Measurements from ENCODE around the gene PCDHGA8. TPM values are rescaled to one million over a fixed set of nuclear protein-coding genes. Genes with fewer than 3 reads are reported as not detected.

Gene PCDHGA8
- total RNA-seq, 1 experiment from 2014 or later = not detected

- Histone ChIP-seq H3K27ac (ENCODE audit: low read depth, low read length) (no peak overlapping the region), H3K36me3 (ENCODE audit: control insufficient read depth in 1 of 2, insufficient read depth in 2 of 2, low read length in 2 of 2) (no peaks in the 10 kb centered on the region), H3K9me3 (ENCODE audit: control insufficient read depth in 1 of 2, insufficient read depth in 1 of 2, low read depth in 1 of 2, low read length in 2 of 2) (no peaks in the 10 kb centered on the region; a peak in 1 of 4 replicates), H2AFZ (ENCODE audit: low read depth, low read length, poor library complexity, severe bottlenecking) (no peak overlapping the region), H3K27me3 (ENCODE audit: insufficient read depth, low read length) (no peaks in the 10 kb centered on the region), H3K4me1 (ENCODE audit: control insufficient read depth in 1 of 2, insufficient read depth in 2 of 2, low read length in 2 of 2) (no peaks in the 10 kb centered on the region), H3K9me2 (ENCODE audit: insufficient read depth) (no peaks in the 10 kb centered on the region), H3K79me2 (ENCODE audit: insufficient read depth, low read length) (no peaks in the 10 kb centered on the region), H3K9ac (ENCODE audit: low read length) (no peak overlapping the region), H3K4me2 (ENCODE audit: low read length) (no peak overlapping the region), H4K20me1 (ENCODE audit: insufficient read depth) (no peaks in the 10 kb centered on the region), H3K4me3 (replicated peaks in 1 of 2; ENCODE audit: low read depth in 1 of 2, low read length in 2 of 2) (no peak overlapping the region)
- RAD21 ChIA-PET (ENCODE audit: low non-redundant PET in 1 of 2, low total read pairs in 2 of 2, uncharacterized antibody in 2 of 2, unreplicated experiment in 2 of 2) = no interaction called here
- TF ChIP-seq FOSL1 (IDR thresholded peaks at IDR 0.05; ENCODE audit: low read depth) (no peak), ZNF274 (IDR thresholded peaks at IDR 0.05; ENCODE audit: low read depth, low read length) (no peak), EGR1 (IDR thresholded peaks at IDR 0.05; ENCODE audit: low read depth) (no peak), SIN3A (IDR thresholded peaks at IDR 0.05; ENCODE audit: low read depth) (no peak), ELF1 (IDR thresholded peaks at IDR 0.05; ENCODE audit: borderline replicate concordance, low read depth) (no peak), RAD21 (IDR thresholded peaks at IDR 0.05; ENCODE audit: low read depth) (no peak), ZFX (IDR thresholded peaks at IDR 0.05) (no peak), EZH2phosphoT487 (IDR thresholded peaks at IDR 0.05; ENCODE audit: borderline replicate concordance) (no peak), SP1 (IDR thresholded peaks at IDR 0.05; ENCODE audit: low read depth) (no peak), CBX3 (IDR thresholded peaks at IDR 0.05; ENCODE audit: low read depth) (no peak), JUND (IDR thresholded peaks at IDR 0.05) (no peak), MAX (IDR thresholded peaks at IDR 0.05) (no peak), POLR2AphosphoS5 (IDR thresholded peaks at IDR 0.05; ENCODE audit: low read depth, low read length) (no peak), ZBTB33 (IDR thresholded peaks at IDR 0.05; ENCODE audit: extremely low read depth, insufficient replicate concordance, low read length) (no peak), SRF (IDR thresholded peaks at IDR 0.05; ENCODE audit: low read depth) (no peak), CTCF (IDR thresholded peaks at IDR 0.05 in 2 of 3, conservative IDR thresholded peaks at IDR 0.05 in 1 of 3; ENCODE audit: borderline replicate concordance in 1 of 3, insufficient read depth in 1 of 3, low read depth in 2 of 3, low read length in 2 of 3) (no peak), YY1 (IDR thresholded peaks at IDR 0.05; ENCODE audit: extremely low read depth, insufficient replicate concordance, low read depth, low read length) (no peak)
- TF ChIP-seq, protein P1, sequence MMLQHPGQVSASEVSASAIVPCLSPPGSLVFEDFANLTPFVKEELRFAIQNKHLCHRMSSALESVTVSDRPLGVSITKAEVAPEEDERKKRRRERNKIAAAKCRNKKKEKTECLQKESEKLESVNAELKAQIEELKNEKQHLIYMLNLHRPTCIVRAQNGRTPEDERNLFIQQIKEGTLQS (IDR thresholded peaks at IDR 0.05) = no peak
- POLR2A ChIA-PET = no interaction called here
- no TSS peak for BruUV-seq (replicated peaks)
- intact Hi-C loops (cut with micrococcal nuclease) = no loop called here
- CTCF ChIA-PET = no interaction called here
- ATAC-seq = no peak
- DNase-seq (ENCODE audit: low read depth, low spot score) = no peak
These were observed 6.2 kb downstream of the PCDHGA8 start for GRCh38 chr5:141398608-141399007.

Measured in HCT116 (cell line).